OCI-LY7 (cell line): ENCODE results near the gene UVSSA. TPM values are rescaled to one million over a fixed set of nuclear protein-coding genes. Genes with fewer than 3 reads are reported as not detected.
"Not testable (repeated sequence)": the region's sequence is repeated elsewhere in the genome, so short reads cannot be mapped to it uniquely, and the experiment has no call there.

Experiments used
- BruUV-seq: library from RNA; stranded (reverse); fragments of 400-500 nt; replicated peaks from 2 replicates; lab custom pipeline; 2021; lab: Mats Ljungman, UMichigan
- CTCF ChIA-PET: fragments of 300-600 bp; sonication (Branson Sonifier 250); formaldehyde crosslinking; loops from one replicate; lab custom pipeline; 2022; ENCODE audit warnings: antibody characterized with exemption; ENCODE audit not compliant: unreplicated experiment; lab: Charles Lee
- POLR2A ChIA-PET: fragments of 300-600 bp; sonication (Branson Sonifier 250); formaldehyde crosslinking; loops from one replicate; lab custom pipeline; 2022; ENCODE audit warnings: antibody characterized with exemption; lab: Charles Lee
- DNase-seq: peaks from one replicate; pipeline ENCODE4 v3.0.0-alpha.2; 2015; ENCODE audit warnings: low spot score
- H2AFZ ChIP-seq: fragments of 200-600 bp; sonication (generic), shearing (Covaris generic); 2 replicates; pipeline ENCODE4 v1.6.1; 2014; ENCODE audit warnings: mild to moderate bottlenecking, antibody characterized with exemption, low read length, moderate library complexity
- H3K27ac ChIP-seq: fragments of 200-600 bp; sonication (generic); 2 replicates; pipeline ENCODE4 v1.5.1; 2014; ENCODE audit warnings: mixed run types, low read depth, mild to moderate bottlenecking, moderate library complexity, low read length, inconsistent platforms; ENCODE audit not compliant: poor library complexity, severe bottlenecking
- H3K36me3 ChIP-seq: fragments of 200-600 bp; sonication (generic); 2 replicates; pipeline ENCODE4 v1.6.1; 2014; ENCODE audit warnings: mild to moderate bottlenecking, antibody characterized with exemption, low read length, moderate library complexity, mixed read lengths; ENCODE audit not compliant: insufficient read depth
- H3K4me1 ChIP-seq: fragments of 200-600 bp; sonication (generic); 2 replicates; pipeline ENCODE4 v1.5.1; 2014; ENCODE audit warnings: mild to moderate bottlenecking, low read length; ENCODE audit not compliant: insufficient read depth, poor library complexity, severe bottlenecking
- H3K4me2 ChIP-seq: fragments of 200-600 bp; sonication (generic); 2 replicates; pipeline ENCODE4 v1.6.1; 2014; ENCODE audit warnings: mild to moderate bottlenecking, low read length
- H3K4me3 ChIP-seq: fragments of 200-600 bp; sonication (generic); 2 replicates; pipeline ENCODE4 v1.5.1; 2014; ENCODE audit warnings: mild to moderate bottlenecking, low read depth, low read length; ENCODE audit not compliant: poor library complexity, severe bottlenecking
- H3K79me2 ChIP-seq: fragments of 200-600 bp; sonication (generic); 2 replicates; pipeline ENCODE4 v1.6.1; 2016; ENCODE audit warnings: low read depth, mild to moderate bottlenecking, low read length, moderate library complexity, mixed read lengths; ENCODE audit not compliant: insufficient read depth
- H3K9me2 ChIP-seq: fragments of 200-600 bp; sonication (generic); 2 replicates; pipeline ENCODE4 v1.6.1; 2016; ENCODE audit warnings: mild to moderate bottlenecking, low read length, mixed read lengths; ENCODE audit not compliant: insufficient read depth
- H3K9me3 ChIP-seq: fragments of 200-600 bp; sonication (generic); 2 replicates; pipeline ENCODE4 v1.6.1; 2014; ENCODE audit warnings: mild to moderate bottlenecking, mixed run types, low read length, mixed read lengths
- H4K20me1 ChIP-seq: fragments of 200-600 bp; sonication (generic); 2 replicates; pipeline ENCODE4 v1.6.1; 2014; ENCODE audit warnings: mild to moderate bottlenecking, antibody characterized with exemption, low read length, moderate library complexity, mixed read lengths; ENCODE audit not compliant: insufficient read depth
- CTCF ChIP-seq: fragments of 200-600 bp; sonication (generic); conservative IDR thresholded peaks from 2 replicates; pipeline ENCODE4 v1.5.1; 2014; ENCODE audit warnings: mild to moderate bottlenecking, antibody characterized with exemption, low read length, moderate library complexity, mixed read lengths
- EZH2phosphoT487 ChIP-seq: fragments of 200-600 bp; sonication (generic); IDR thresholded peaks from 2 replicates; pipeline ENCODE4 v1.6.1; 2018; ENCODE audit warnings: low read depth, borderline replicate concordance, mild to moderate bottlenecking, mixed run types, antibody characterized with exemption, low read length, moderate library complexity, mixed read lengths
- intact Hi-C: fragments of 100-400 bp; cut with micrococcal nuclease; formaldehyde crosslinking; loops from one replicate; pipeline ENCODE4 v1.10.0; 2022; ENCODE audit not compliant: unreplicated experiment
- total RNA-seq, 2 experiments: library from RNA; depleted of rRNA in 1 of 2; stranded (reverse); fragments of >200 nt in 1 of 2; shearing (Covaris generic) in 1 of 2; gene quantifications; 2 replicates each; pipeline ENCODE4 v1.2.3, GENCODE V29; 2014 to 2022

UVSSA gene
- total RNA-seq, 2 experiments from 2014 or later, result 13.2 to 43.2 TPM

- no peaks in the 10 kb centered on the region for H3K4me1 ChIP-seq
- DNase-seq, result no peak
- H3K27ac ChIP-seq, result no peak overlapping the region
- no peaks in the 10 kb centered on the region for H4K20me1 ChIP-seq
- CTCF ChIA-PET, result no interaction called here
- peaks cover 38% of the 10 kb centered on the region for H3K36me3 ChIP-seq
- no TSS peak for BruUV-seq
- POLR2A ChIA-PET, result no interaction called here
- intact Hi-C loops, result no loop called here
- H3K9me2 ChIP-seq, result no peaks in the 10 kb centered on the region
- H2AFZ ChIP-seq, result no peak overlapping the region
- no peak overlapping the region for H3K4me2 ChIP-seq
- no peak overlapping the region for H3K4me3 ChIP-seq
- H3K79me2 ChIP-seq, result no peaks in the 10 kb centered on the region
- TF ChIP-seq EZH2phosphoT487, result no peak
- TF ChIP-seq CTCF, result no peak
- peaks cover 17% of the 10 kb centered on the region for H3K9me3 ChIP-seq
These were observed 37.8 kb downstream of the UVSSA start for GRCh38 chr4:1384675-1385372.

- Histone ChIP-seq H3K9me3 (peaks cover 19% of the 10 kb centered on the region), H3K4me2 (no peak overlapping the region), H3K4me3 (no peak overlapping the region), H3K4me1 (no peaks in the 10 kb centered on the region), H2AFZ (no peak overlapping the region), H3K9me2 (no peaks in the 10 kb centered on the region), H3K27ac (no peak overlapping the region), H3K79me2 (no peaks in the 10 kb centered on the region), H3K36me3 (peaks cover 40% of the 10 kb centered on the region), H4K20me1 (no peaks in the 10 kb centered on the region)
- POLR2A ChIA-PET, result no interaction called here
- TF ChIP-seq EZH2phosphoT487 (no peak), CTCF (no peak)
- intact Hi-C loops, result no loop called here
- BruUV-seq, result no TSS peak
- CTCF ChIA-PET, result no interaction called here
- DNase-seq, result no peak
These were observed 38.6 kb downstream of the UVSSA start for GRCh38 chr4:1385373-1386340.

GRCh38 chr4:1393363-1393762, 46.4 kb downstream of the UVSSA start:
- intact Hi-C loops, H3K4me2 ChIP-seq, H3K79me2 ChIP-seq, H4K20me1 ChIP-seq, H3K4me1 ChIP-seq, H3K4me3 ChIP-seq, H3K9me2 ChIP-seq, H3K27ac ChIP-seq, POLR2A ChIA-PET, DNase-seq, CTCF ChIA-PET, BruUV-seq, H2AFZ ChIP-seq: not testable (repeated sequence)
- Histone ChIP-seq H3K9me3 (peaks cover 16% of the 10 kb centered on the region), H3K36me3 (peaks cover 67% of the 10 kb centered on the region)
